ENCODE measurements around the gene PUDP.
A peak's percentile ranks its signal among the peaks of the same experiment; 100 is the strongest.
"Not testable (repeated sequence)": the region's sequence is repeated elsewhere in the genome, so short reads cannot be mapped to it uniquely, and the experiment has no call there.

The PUDP gene

DNA sequence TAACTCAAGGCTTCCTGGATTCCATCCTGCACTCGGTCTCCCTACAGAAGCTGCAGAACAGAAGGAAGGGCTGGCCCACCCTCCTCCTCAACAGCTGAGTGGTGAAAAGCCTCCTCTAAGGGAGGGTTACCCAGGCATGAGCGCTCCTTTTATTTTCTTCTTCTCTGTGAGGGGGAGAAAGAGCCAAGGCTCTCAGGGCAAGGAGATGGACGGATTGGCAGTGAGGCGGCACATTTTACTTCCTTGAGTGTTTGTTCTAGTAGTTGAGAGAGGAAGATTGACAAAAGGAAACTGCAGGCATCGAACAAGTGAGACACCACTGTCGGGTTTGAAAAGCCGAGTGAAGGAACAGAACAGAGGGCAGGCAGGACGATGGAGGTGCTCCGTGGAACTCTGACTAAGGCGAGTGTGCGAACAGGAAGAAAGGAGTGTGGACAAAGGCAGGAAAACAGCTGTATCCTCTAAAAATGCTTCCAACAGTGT lies 38.9 kb downstream of the PUDP start:
- peak; percentile 39 for DNase-seq

DNA sequence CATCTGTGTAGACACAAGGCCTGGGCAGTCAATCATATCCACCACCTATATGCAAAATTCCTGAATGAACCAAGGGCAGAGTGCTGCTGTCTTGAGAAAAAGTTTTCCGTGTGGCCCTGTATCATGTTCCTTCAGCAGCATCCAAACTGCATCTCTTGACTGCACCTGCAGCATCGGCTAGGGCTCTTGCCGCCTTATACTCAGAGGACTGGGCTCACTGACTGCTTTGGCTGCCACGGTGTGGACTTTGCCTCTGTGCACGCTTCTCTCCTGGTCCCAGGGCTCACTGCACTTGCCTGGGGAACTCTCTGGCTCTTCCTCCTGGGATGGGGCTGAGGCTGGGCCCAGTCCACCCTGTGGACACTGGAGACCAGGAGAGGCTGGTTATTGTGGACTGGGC lies 39.9 kb downstream of the PUDP start:
- DNase-seq, result no peak

DNA sequence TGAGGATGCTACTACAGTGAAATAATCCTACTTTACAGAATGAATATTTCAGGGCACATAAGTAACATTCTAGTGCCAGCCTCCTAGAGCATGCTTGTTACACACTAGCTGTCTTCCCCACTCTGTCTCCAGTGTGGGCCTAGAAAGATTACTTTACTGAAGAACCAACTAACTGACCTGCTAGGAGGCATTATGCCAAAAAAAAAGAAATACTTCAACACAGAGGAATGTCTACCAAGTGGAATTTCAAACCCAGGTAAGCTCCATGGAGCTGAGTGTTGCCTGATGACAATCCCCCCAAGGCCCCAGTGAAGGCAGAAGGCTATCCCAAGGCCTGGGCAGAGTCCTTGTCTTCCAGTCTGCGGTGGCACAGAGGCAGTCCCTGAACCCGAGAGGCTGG lies 41.3 kb downstream of the PUDP start:
- DNase-seq, result no peak

DNA sequence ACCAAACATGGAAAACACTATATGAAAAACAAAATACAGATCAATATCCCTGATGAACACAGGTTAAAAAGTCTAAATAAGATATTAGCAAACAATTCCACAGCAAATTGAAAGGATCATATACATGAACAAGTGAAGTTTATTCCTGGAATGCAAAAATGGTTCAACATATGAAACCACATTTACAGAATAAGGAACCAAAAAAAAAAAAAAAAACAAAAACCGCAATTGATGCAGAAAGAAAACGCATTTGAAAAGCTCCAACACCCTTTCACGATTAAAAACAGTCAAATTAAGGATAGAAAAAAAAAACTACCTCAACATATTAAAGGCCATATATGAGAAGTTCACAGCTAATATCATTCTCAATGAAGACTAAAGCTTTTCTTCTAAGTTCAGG lies 45.8 kb downstream of the PUDP start:
- DNase-seq, result no peak

DNA sequence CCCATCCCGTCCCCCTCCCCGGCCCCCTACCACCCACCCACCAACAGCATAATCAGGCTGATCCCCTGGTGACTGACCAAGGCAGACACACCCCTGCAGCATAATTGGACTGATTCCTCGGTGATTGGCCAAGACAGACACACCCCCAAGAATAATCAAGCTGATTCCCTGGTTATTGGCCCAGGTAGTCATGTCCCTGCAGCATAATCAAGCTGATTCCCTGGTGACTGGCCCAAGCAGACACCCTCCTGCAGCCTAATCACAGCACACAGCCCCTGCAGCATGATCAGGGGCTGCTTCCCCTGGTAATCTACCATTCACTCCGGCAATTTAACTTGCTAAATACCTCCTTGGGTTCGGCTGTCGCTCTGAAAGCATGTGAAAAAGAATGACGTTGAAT lies 47.9 kb downstream of the PUDP start:
- DNase-seq, result no peak

DNA sequence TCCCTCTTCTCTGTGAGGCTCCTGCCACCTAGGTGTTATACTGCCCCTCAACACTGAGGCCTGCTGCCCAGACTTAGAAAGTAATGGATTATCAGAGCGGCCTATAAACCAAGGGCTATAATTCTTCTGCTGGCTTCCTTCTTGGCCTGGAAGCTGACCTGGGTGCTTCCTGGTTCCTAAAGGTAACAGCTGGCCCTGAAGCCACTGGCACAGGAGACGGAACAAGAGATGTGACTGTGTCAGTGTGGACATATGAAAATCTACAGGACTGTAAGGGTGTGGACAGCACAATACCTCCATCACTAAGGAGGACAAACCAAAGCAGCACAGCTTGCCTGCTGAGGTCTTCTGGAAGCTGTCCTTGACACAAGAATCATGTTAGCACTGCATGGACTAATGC lies 52.3 kb downstream of the PUDP start:
- not testable (repeated sequence) for DNase-seq

DNA sequence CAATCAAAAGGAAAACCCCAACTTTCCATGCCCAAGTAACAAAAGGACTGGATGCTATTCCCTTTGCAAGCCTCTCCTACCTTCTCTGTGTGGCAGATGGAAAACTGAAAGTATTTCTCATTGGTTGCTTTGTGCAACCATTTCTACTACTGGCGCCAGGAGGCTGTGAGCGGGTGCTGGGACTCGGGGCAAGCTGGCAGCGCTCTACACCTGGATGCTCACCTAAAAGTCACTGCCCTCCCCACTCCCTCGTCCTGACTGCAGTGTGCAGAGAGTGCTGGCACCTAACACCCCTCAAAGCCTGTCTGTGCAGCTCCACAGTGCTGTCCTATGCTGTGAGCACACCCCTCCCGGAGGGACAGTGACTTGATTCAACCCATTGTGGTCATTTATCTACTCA lies 54.6 kb downstream of the PUDP start:
- DNase-seq, result no peak

DNA sequence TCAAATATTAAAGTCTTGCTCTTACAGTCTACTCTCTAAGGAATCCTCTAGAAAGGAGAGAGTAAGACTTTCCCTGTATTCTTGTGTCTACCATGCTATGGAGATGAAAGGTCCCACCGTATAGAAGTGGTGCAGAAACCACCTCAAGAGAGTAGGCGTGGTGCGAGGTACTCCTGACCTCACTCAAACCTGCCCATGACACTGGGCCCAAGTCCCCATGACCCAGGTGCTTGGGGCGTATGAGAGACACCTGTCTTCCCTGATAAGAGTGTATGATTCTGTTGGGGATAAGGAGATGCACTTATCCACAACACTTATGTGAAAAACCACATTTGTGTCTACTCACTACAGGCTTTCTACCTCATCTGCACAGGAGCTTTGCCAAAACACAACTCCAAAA lies 55.4 kb downstream of the PUDP start:
- DNase-seq, result no peak

DNA sequence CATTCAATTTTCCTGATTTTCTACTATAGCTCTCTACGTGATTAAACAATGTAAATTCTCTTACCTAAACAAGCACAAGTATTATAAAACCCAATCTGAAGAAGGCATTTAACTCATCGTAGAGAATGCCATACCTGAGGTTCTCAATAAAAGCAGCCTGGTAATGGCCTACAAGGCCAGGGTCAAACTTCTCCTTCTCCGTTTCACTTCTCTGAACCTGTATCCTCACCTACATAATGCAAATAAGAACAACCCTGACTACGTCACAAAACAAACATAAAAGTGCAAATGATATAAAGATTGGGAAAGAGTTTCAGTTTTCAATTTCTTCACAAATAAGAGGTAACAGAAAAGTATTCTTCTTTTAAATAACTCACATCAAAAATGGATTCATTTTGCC lies 56.0 kb downstream of the PUDP start:
- DNase-seq, result no peak

DNA sequence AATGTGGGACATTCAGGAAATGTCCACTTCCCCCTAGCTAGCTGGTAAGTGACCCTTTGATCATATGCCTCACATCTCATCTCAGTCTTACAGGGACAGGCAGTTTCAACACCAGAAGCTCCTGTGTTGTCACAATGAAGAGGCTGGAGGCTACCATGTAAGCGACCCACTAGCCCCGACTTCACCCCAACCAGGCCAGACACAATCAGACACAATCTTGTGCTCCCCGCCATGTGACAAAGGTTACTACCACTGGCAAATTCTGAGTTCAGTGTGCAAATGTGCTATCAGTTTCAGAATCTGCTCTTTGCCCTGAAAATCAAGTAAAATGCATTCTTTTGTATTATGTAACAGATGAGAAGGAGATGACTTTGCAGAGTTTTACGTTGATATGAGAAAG lies 57.3 kb downstream of the PUDP start:
- no peak for DNase-seq

DNA sequence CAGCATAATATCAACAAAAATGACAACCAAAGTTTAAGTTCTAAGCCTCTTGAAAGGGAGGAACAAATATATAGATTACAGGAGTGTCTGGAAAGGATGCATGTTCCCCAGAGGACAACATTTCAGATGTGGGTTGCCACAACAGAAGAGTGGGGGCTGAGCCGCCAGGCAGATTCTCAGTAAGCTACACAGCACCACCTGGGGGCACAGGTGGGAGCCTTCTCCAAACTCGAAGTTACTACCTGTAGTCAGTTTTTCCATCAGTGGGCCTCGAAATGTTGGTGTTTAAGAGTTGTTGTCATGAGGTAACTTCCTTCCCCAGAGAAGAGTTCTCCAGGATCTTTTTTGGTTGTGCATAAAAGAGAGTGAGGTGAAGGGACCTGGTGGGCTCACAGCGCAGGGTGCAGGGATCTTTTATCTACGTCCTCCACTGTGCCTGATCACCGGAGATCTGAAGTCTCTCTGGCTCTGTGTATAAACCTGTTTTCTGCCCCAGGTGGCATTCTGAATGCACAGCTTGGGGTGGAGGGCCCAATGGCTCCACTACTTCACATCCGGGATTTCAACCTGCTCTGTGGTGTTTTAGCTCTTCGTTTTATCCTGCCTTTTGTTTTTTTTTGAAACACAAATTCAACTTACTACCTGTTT lies 58.9 kb downstream of the PUDP start:
- DNase-seq, result no peak

DNA sequence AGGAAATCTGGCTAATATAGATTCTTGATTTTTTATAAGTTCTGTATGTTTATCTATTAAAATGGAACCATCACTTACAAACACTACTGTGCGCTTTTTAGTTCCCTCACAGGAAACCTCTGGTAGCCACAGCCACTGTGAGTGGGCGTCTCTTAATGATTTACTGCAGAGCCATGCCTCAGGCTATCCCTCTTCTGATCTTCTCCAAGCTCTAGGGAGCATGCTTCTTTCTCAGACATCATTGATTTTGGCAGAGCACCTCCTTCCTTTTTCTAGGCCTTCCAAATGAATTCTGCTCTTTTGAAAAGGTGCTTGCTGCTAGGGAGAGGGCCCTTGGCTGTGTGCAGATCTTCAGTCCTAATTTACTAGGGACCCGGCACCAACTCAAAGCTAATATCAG lies 61.6 kb downstream of the PUDP start:
- no peak for DNase-seq

DNA sequence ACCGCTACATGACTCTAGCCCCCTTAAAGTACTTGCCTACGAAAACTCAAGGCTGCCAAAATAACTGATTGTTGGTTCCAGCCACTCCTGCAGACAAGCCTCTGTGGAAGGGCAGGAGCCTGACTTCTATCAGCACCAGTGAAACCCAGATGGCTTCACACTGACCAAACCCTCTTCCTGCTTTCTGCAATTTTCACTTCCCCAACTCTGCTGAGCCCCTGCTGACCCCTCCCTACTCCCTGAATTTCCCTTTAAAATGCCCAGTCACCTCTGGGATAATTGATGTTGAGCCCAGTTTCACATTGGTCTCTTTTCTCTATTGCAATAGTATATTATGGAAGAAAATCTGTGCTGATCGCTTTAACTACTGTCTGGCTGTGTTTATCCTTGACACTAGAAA lies 62.1 kb downstream of the PUDP start:
- no peak for DNase-seq

DNA sequence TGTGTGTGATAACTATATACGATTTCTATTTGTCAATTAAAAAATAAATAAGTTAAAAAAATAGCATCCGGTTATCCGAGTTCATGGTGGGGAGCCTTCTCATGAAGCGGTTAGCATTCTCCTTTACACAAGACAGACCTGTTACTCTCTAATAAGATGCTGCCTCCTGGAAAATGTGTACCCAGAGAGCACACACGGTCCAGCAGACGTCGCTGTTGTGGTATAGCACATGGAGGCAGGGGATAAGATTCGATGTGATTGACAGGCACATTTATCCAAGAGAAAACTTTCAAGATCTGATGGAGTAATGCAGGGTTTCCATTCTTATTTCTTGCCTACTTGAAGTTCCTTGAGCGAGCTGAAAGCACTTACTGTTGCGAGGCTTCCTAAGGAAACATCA lies 63.1 kb downstream of the PUDP start:
- no peak for DNase-seq

DNA sequence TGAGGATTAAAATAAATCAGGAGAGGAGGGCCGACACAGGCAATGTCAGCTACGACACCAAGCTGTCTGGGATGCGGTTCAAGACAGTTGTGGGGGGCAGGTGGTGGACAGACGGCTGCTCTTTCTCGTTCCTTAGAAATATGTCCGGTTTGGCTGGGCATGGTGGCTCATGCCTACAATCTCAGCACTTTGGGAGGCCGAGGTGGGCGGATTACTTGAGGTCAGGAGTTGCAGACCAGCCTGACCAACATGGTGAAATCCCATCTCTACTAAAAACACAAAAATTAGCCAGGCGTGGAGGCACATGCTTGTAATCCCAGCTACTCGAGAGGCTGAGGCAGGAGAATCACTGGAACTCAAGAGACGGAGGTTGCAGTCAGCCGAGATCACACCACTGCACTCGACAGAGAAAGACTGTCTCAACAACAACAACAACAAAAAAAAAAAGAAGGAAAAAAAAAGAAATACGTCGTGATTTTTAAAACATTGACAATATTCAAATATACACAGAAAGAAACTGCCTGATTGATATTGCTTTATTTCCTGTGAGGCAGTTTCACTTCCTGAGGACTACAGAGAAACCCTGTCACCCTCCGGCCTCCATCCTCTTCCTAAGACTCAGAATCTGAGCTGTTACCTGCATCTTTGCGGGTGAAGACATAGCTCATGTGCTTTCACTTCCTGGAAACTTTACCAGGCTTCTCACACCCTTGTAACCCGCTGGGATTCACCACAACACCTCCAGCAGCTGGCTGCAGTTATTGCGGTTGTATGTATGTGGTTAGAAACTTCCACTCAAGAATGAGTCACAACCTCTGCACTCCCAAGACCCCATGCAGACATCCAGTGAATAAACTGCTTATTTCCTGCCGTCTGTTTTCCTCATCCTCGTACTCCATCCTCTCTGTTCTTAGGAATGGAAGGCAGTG lies 64.2 kb downstream of the PUDP start:
- DNase-seq, result no peak

DNA sequence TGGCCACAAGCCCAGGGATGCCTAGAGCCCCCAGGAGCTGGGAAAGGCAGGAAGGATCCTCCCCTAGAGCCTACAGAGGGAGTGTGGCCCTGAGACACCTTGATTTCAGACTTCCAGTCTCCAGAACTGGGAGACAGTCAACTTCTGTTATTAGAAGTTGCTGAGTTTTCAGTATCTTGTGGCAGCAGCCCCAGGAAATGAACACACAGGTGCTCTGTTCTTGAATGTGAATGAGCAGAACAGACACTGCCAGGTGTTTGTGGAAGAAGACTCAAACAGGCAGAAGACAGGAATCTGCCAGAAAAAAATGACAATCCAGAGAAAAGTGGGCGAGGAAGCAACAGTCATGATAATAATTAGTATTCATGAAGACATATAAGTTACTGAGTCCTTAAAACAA lies 64.9 kb downstream of the PUDP start:
- DNase-seq, result no peak

DNA sequence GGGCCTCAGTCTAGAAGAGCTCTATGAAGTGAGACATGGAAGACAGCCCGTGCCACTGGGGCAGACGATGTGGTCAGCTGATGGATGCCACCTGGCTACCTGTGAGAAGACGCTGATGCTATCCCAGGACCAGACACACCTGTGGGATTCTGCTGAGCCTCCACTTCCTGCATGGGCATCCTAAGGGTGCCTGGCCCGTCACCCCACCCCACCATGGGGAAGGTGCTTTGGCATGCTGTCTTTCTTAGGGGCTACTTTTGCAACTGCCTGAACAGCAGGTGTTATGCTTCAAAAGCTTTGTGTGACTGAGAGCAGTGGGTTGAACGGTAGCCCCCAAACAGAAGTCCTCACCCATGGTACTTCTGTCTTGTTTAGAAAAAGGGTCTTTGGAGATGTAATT lies 65.4 kb downstream of the PUDP start:
- DNase-seq, result no peak

DNA sequence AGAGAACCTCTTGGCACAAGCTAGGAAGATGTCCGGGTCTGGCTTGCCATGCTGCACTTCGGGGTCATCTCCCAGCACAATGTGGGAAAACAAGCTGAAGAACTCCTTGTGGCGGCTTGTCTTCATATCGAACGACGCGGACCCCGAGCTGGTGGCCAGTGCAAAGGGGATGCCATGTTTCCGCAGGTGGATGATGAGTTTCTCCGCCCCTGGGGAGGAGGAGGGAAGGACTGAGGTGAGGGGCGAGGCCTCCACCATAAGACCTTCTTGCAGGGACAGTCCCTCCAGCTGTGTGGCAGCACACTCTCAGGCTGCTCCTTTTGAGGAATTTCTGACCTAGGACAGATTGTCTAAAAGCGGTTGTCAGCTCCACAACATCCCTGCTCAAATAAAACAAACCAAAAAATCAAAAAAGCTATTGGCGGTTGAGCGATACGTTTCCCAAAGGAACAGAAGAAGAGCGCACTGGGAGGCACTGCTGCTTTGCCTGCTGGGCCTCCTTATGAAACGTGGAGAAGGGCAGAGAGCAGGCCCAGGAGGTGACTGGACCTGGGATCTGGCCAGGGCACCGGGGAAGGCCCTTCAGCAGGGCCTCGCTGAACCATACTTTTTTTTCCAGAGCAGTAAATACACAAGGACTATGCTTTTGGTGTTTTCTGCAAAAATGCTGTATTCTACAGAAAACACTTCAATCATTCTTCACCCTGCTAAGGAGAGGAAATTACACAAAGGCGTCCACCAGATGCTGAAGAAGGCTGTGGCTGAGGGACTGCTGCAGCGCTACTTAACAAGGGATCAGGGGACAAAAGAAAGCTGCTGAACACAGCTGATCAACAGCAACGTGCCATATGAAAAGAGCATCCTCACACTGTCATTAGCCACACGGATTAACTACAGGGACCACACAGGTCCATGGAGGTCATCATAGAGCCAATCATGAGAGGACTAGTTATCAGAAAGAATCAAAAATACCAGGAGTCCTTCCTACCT lies 70.4 kb downstream of the PUDP start:
- DNase-seq, result no peak

DNA sequence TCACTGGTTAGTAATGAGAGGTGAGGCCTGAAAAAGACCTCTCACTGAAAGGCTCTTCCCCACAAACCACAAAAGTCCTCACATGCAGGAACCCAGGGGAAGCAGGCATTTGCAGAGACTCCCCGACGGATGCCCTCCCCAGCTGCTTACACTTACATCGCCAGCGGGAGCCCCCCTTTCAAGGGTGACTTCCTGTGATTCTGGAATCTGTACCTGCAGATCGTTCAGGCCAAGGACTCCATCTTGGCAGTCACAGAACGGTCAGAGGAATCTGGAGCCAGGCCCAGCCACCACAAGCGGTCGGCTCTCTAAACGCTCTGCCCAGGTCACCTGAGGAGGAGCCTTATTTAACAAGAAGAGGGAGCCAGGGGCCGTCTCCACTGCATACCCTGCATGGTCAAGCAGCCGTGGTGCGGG lies 71.7 kb downstream of the PUDP start:
- no peak for DNase-seq

DNA sequence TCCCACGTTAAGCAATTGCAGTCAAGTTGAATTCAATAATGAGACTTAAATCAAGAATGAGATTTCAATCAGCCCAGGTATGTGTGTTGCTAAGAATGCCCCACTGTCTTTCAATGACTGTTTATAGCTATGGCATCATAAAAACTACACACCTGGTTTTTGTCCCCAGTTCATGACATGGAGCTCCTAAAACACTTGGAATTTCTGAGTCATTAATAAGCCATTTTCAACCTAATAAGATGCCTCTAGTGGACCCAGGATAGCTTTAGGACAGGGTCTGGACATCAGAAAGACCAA lies 73.1 kb downstream of the PUDP start:
- no peak for DNase-seq

DNA sequence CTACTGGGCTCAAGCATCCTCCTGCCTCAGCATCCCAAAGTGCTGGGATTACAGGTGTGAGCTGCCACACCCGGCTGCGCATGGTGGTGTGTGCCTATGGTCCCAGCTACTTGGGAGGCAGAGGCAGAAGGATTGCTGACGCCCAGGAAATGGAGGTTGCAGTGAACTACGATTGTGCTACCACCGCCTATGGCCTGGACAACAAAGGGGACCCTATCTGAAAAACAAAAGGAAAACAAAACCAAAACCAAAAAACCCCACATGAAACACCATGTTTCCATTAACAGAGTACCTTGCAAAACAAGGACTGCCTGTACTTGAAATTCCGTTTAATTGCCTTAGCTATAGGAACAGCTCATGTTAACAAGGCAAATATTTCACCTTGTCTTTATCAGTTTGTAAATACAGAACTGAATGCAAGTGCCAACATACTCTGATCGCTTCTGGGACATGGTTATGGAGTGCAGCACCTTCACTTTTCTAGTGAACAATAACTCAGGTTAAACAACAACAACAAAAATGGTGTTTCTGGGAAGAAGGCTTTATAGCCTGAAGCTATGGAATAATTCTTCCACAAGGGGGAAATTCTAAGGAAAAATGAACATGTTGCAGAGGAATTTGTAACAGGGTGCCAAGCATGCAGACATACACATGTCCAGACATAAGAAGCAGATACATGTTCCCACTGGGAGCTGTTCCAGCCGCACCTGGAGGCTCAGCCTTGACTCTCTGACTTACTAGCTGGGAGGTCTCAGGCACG lies 73.6 kb downstream of the PUDP start:
- no peak for DNase-seq

DNA sequence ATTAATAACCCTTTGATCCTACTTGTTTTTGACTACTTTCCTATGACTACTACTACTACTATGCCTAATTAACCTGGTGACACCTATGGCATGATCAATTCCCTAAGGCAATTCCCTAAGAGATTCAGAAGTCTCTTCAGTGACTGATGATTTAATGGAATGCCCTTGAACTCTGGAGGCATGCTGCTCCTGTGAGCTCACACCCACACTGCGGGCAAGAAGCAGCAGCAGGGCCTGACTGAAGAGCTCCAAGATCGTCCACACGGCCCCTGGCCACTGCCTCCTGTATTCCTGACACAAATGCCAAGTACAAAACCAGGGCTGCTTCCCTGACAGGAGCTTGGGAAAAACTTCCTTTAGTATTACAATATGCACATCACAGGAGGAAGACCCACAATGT lies 74.6 kb downstream of the PUDP start:
- no peak for DNase-seq

DNA sequence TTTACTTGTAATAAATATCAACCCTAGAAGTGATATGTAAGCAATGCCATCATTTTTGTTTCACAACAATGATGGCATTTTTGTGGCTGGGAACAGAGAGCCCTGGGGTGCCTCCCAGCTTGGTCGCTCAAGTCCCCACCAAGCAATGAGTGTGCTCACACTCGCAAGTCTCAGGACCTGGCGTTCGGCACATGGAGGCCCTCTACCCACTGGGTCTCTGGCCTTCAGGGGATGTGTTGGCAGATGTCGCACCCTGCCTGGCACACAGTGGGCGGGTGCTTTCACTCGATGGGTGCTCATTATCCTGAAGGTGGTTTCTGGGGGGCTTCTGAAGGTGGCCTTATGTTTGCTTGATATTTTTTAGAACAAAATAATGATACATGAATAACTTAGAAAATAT lies 75.1 kb downstream of the PUDP start:
- DNase-seq, result no peak
